Loucy (cell line): ENCODE measurements around the gene TBX15.

Experiments used
- EZH2phosphoT487 ChIP-seq: fragments of 200-600 bp; IDR thresholded peaks from 2 replicates; pipeline ENCODE4 v1.6.1; 2018; ENCODE audit warnings: antibody characterized with exemption, mild to moderate bottlenecking, moderate library complexity, borderline replicate concordance
- TF ChIP-seq, protein P1 (sequence below): fragments of 200-600 bp; sonication (generic); conservative IDR thresholded peaks from 2 replicates; pipeline ENCODE4 v1.5.1; 2014; ENCODE audit warnings: mild to moderate bottlenecking, antibody characterized with exemption, low read length

DNA sequence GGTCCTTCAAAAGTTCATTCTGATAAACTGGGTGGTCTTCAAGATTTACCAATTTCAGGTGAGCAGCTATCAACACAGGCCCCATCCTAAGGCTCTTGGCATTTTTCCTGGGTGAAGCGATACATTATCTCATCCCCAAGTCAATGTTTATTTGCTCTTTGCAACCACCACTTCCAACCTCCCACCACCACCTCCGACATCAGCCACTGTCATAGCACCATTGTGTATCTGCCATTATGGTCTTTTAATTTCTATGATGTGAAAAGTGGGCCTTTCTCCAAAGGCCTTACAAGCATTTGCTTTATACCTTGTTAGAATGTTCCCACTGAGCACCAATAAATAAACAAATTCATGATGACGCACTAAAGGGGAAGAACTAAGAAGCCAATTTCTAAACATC, 47.2 kb downstream of the TBX15 start:
- TF ChIP-seq, protein P1, sequence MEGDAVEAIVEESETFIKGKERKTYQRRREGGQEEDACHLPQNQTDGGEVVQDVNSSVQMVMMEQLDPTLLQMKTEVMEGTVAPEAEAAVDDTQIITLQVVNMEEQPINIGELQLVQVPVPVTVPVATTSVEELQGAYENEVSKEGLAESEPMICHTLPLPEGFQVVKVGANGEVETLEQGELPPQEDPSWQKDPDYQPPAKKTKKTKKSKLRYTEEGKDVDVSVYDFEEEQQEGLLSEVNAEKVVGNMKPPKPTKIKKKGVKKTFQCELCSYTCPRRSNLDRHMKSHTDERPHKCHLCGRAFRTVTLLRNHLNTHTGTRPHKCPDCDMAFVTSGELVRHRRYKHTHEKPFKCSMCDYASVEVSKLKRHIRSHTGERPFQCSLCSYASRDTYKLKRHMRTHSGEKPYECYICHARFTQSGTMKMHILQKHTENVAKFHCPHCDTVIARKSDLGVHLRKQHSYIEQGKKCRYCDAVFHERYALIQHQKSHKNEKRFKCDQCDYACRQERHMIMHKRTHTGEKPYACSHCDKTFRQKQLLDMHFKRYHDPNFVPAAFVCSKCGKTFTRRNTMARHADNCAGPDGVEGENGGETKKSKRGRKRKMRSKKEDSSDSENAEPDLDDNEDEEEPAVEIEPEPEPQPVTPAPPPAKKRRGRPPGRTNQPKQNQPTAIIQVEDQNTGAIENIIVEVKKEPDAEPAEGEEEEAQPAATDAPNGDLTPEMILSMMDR, result no peak
- TF ChIP-seq EZH2phosphoT487, result no peak
